SK-N-MC (cell line): ENCODE data around the gene SRM.

ENCODE experiments used
- EZH2 ChIP-seq: fragments of 200-600 bp; sonication (generic); IDR thresholded peaks from one replicate; pipeline ENCODE4 v1.6.1; 2017; ENCODE audit warnings: antibody characterized with exemption
- POLR2AphosphoS5 ChIP-seq: IDR thresholded peaks from 2 replicates; pipeline ENCODE4 v1.6.1; 2012; ENCODE audit warnings: mild to moderate bottlenecking, low read depth, low read length, borderline replicate concordance

DNA sequence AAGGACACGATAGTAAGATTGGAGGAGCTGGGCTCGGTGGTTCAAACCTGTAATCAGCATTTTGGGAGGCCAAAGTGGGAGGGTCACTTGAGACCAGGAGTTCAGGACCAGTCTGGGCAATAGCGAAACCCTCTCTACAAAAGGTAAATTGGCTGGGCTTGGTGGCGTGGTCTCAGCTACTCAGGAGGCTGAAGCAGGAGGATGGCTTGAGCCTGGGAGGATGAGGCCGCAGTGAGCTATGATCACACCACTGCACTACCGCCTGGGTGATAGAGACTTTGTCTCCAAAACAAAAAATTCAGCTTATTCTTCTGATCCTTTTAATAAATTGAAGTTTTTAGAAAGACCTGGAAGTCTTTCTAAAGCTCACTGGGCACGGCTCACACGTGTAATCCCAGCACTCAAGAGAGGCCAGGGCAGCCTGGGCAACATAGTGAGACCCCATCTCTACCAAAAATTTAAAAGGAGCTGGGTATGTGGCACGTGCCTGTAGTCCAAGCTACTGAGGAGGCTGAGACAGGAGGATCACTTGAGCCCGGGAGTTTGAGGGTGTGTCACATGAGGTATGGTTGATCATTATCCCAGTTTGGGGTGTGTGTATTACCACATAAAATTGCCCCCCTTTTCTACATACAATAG lies 28.1 kb downstream of the SRM start:
- TF ChIP-seq POLR2AphosphoS5 (peak; percentile 16; the same call in 1 of the 2 replicates), EZH2 (no peak)
